Activated CD4-positive, alpha-beta memory T cell treated with anti-CD3 and anti-CD28 coated beads, Interleukin-2, amount 10 ng/mL, durations not matched to agents 7 days and 5 days (primary cell): ENCODE measurements around the gene SORCS2. TPM values are rescaled to one million over a fixed set of nuclear protein-coding genes. Genes with fewer than 3 reads are reported as not detected.

Experiments used
- CTCF ChIA-PET: fragments of 350-600 bp; sonication (Branson Sonifier 250); formaldehyde crosslinking; loops from one replicate; lab custom pipeline; 2021; ENCODE audit warnings: antibody characterized with exemption, inconsistent platforms; lab: Charles Lee
- POLR2A ChIA-PET: fragments of 350-600 bp; sonication (Branson Sonifier 250); formaldehyde crosslinking; loops from one replicate; lab custom pipeline; 2021; ENCODE audit warnings: antibody characterized with exemption; lab: Charles Lee
- DNase-seq: peaks from one replicate; pipeline ENCODE4 v3.0.0-alpha.2; 2020
- H3K27ac Mint-ChIP-seq: one replicate; pipeline ENCODE4 v1.8.0; 2021; ENCODE audit warnings: mild to moderate bottlenecking, mixed read lengths
- H3K27me3 Mint-ChIP-seq: one replicate; pipeline ENCODE4 v1.8.0; 2021; ENCODE audit warnings: mixed read lengths
- H3K36me3 Mint-ChIP-seq: one replicate; pipeline ENCODE4 v1.8.0; 2021; ENCODE audit warnings: low read depth, mixed read lengths
- H3K4me1 Mint-ChIP-seq: one replicate; pipeline ENCODE4 v1.8.0; 2021; ENCODE audit warnings: mixed read lengths
- H3K4me3 Mint-ChIP-seq: one replicate; pipeline ENCODE4 v1.8.0; 2021; ENCODE audit warnings: mild to moderate bottlenecking, mixed read lengths
- H3K9me3 Mint-ChIP-seq: one replicate; pipeline ENCODE4 v1.8.0; 2021; ENCODE audit warnings: mixed read lengths
- total RNA-seq, 2 experiments: library from RNA; stranded (reverse); gene quantifications; one replicate each; pipeline ENCODE4 v1.2.3, GENCODE V29; 2021

The SORCS2 gene
- total RNA-seq, 2 experiments from 2014 or later, result 0.10 to 0.18 TPM

GRCh38 chr4:7273738-7274297 is 81.5 kb downstream of the SORCS2 start:
- Mint-ChIP-seq H3K4me3 (no peak overlapping the region), H3K36me3 (no peaks in the 10 kb centered on the region), H3K27me3 (peaks cover 3% of the 10 kb centered on the region), H3K4me1 (no peaks in the 10 kb centered on the region), H3K9me3 (no peaks in the 10 kb centered on the region), H3K27ac (no peak overlapping the region)
- CTCF ChIA-PET, result no interaction called here
- POLR2A ChIA-PET, result no interaction called here
- no peak for DNase-seq

- ChIA-PET POLR2A (no interaction called here), CTCF (no interaction called here)
- no peak overlapping the region for H3K4me3 Mint-ChIP-seq
- H3K27ac Mint-ChIP-seq, result no peak overlapping the region
- peaks cover 3% of the 10 kb centered on the region for H3K27me3 Mint-ChIP-seq
- no peak for DNase-seq
- no peaks in the 10 kb centered on the region for H3K4me1 Mint-ChIP-seq
- no peaks in the 10 kb centered on the region for H3K36me3 Mint-ChIP-seq
- no peaks in the 10 kb centered on the region for H3K9me3 Mint-ChIP-seq
These were observed 82.7 kb downstream of the SORCS2 start for GRCh38 chr4:7275067-7275466.

GRCh38 chr4:7275490-7276154 is 83.3 kb downstream of the SORCS2 start:
- no peak overlapping the region for H3K27ac Mint-ChIP-seq
- ChIA-PET POLR2A (no interaction called here), CTCF (no interaction called here)
- H3K9me3 Mint-ChIP-seq, result no peaks in the 10 kb centered on the region
- no peaks in the 10 kb centered on the region for H3K36me3 Mint-ChIP-seq
- H3K4me1 Mint-ChIP-seq, result no peaks in the 10 kb centered on the region
- no peak overlapping the region for H3K4me3 Mint-ChIP-seq
- DNase-seq, result no peak
- peaks cover 3% of the 10 kb centered on the region for H3K27me3 Mint-ChIP-seq

- no peaks in the 10 kb centered on the region for H3K9me3 Mint-ChIP-seq
- H3K4me3 Mint-ChIP-seq, result no peak overlapping the region
- DNase-seq, result no peak
- no peak overlapping the region for H3K27ac Mint-ChIP-seq
- peaks cover 3% of the 10 kb centered on the region for H3K27me3 Mint-ChIP-seq
- POLR2A ChIA-PET, result no interaction called here
- no peaks in the 10 kb centered on the region for H3K4me1 Mint-ChIP-seq
- CTCF ChIA-PET, result no interaction called here
- no peaks in the 10 kb centered on the region for H3K36me3 Mint-ChIP-seq
These were observed 84.2 kb downstream of the SORCS2 start for GRCh38 chr4:7276515-7276914.

- H3K9me3 Mint-ChIP-seq, result no peaks in the 10 kb centered on the region
- H3K27ac Mint-ChIP-seq, result no peak overlapping the region
- H3K27me3 Mint-ChIP-seq, result peaks cover 7% of the 10 kb centered on the region
- no peak for DNase-seq
- H3K36me3 Mint-ChIP-seq, result no peaks in the 10 kb centered on the region
- ChIA-PET CTCF (no interaction called here), POLR2A (no interaction called here)
- no peak overlapping the region for H3K4me3 Mint-ChIP-seq
- no peaks in the 10 kb centered on the region for H3K4me1 Mint-ChIP-seq
These were observed 85.9 kb downstream of the SORCS2 start for GRCh38 chr4:7278071-7278765.

GRCh38 chr4:7278981-7279380 is 86.6 kb downstream of the SORCS2 start:
- CTCF ChIA-PET, result no interaction called here
- Mint-ChIP-seq H3K9me3 (no peaks in the 10 kb centered on the region), H3K36me3 (no peaks in the 10 kb centered on the region), H3K27me3 (peaks cover 7% of the 10 kb centered on the region), H3K4me1 (no peaks in the 10 kb centered on the region), H3K4me3 (no peak overlapping the region), H3K27ac (no peak overlapping the region)
- POLR2A ChIA-PET, result no interaction called here
- DNase-seq, result no peak

- no peaks in the 10 kb centered on the region for H3K4me1 Mint-ChIP-seq
- no peak for DNase-seq
- ChIA-PET CTCF (no interaction called here), POLR2A (no interaction called here)
- no peak overlapping the region for H3K27ac Mint-ChIP-seq
- peaks cover 7% of the 10 kb centered on the region for H3K27me3 Mint-ChIP-seq
- no peaks in the 10 kb centered on the region for H3K36me3 Mint-ChIP-seq
- no peak overlapping the region for H3K4me3 Mint-ChIP-seq
- H3K9me3 Mint-ChIP-seq, result no peaks in the 10 kb centered on the region
These were observed 87.6 kb downstream of the SORCS2 start for GRCh38 chr4:7279902-7280301.

- no peaks in the 10 kb centered on the region for H3K4me1 Mint-ChIP-seq
- no peaks in the 10 kb centered on the region for H3K36me3 Mint-ChIP-seq
- CTCF ChIA-PET, result no interaction called here
- POLR2A ChIA-PET, result no interaction called here
- H3K27ac Mint-ChIP-seq, result no peak overlapping the region
- no peak for DNase-seq
- no peak overlapping the region for H3K4me3 Mint-ChIP-seq
- H3K9me3 Mint-ChIP-seq, result no peaks in the 10 kb centered on the region
- peaks cover 4% of the 10 kb centered on the region for H3K27me3 Mint-ChIP-seq
These were observed 88.8 kb downstream of the SORCS2 start for GRCh38 chr4:7280926-7281690.

- ChIA-PET CTCF (no interaction called here), POLR2A (no interaction called here)
- Mint-ChIP-seq H3K4me1 (no peaks in the 10 kb centered on the region), H3K4me3 (no peak overlapping the region), H3K9me3 (no peaks in the 10 kb centered on the region), H3K27ac (no peak overlapping the region), H3K27me3 (peaks cover 4% of the 10 kb centered on the region), H3K36me3 (no peaks in the 10 kb centered on the region)
- no peak for DNase-seq
These were observed 89.6 kb downstream of the SORCS2 start for GRCh38 chr4:7281691-7282665.

- Mint-ChIP-seq H3K4me1 (no peaks in the 10 kb centered on the region), H3K9me3 (no peaks in the 10 kb centered on the region), H3K4me3 (no peak overlapping the region), H3K36me3 (no peaks in the 10 kb centered on the region), H3K27me3 (peaks cover 4% of the 10 kb centered on the region), H3K27ac (no peak overlapping the region)
- POLR2A ChIA-PET, result no interaction called here
- DNase-seq, result no peak
- CTCF ChIA-PET, result no interaction called here
These were observed 90.6 kb downstream of the SORCS2 start for GRCh38 chr4:7282786-7283440.

GRCh38 chr4:7285244-7286094 is 93.1 kb downstream of the SORCS2 start:
- H3K4me3 Mint-ChIP-seq, result no peak overlapping the region
- H3K27ac Mint-ChIP-seq, result no peak overlapping the region
- peaks cover 4% of the 10 kb centered on the region for H3K27me3 Mint-ChIP-seq
- H3K36me3 Mint-ChIP-seq, result no peaks in the 10 kb centered on the region
- H3K4me1 Mint-ChIP-seq, result no peaks in the 10 kb centered on the region
- DNase-seq, result no peak
- ChIA-PET POLR2A (no interaction called here), CTCF (no interaction called here)
- H3K9me3 Mint-ChIP-seq, result no peaks in the 10 kb centered on the region
